Measurements from ENCODE around the gene RPP25L. TPM values are rescaled to one million over a fixed set of nuclear protein-coding genes. Genes with fewer than 3 reads are reported as not detected.

Gene RPP25L
- total RNA-seq, 2 experiments from 2014 or later = 22.7 to 26.8 TPM

GRCh38 chr9:34599546-34599945 is 12.4 kb downstream of the RPP25L start:
- no peaks in the 10 kb centered on the region for H3K36me3 Mint-ChIP-seq (ENCODE audit: low read depth)
- H3K9me3 Mint-ChIP-seq = no peaks in the 10 kb centered on the region
- ChIA-PET CTCF (interaction anchor here (1.2 kb wide), 1 partner anchor 49 kb away, joined by 3 read pairs; no protein-coding TSS in a partner anchor), POLR2A (no interaction called here)
- no peak for DNase-seq
- peaks cover 15% of the 10 kb centered on the region for H3K27me3 Mint-ChIP-seq
- no peak overlapping the region for H3K27ac Mint-ChIP-seq
- H3K4me3 Mint-ChIP-seq = no peak overlapping the region
- H3K4me1 Mint-ChIP-seq = no peaks in the 10 kb centered on the region

- peaks cover 57% of the 10 kb centered on the region for H3K27me3 Mint-ChIP-seq
- H3K9me3 Mint-ChIP-seq = no peaks in the 10 kb centered on the region
- no peak overlapping the region for H3K27ac Mint-ChIP-seq
- H3K4me1 Mint-ChIP-seq = peaks cover 27% of the 10 kb centered on the region
- no peak for DNase-seq
- H3K36me3 Mint-ChIP-seq (ENCODE audit: low read depth) = no peaks in the 10 kb centered on the region
- ChIA-PET POLR2A (no interaction called here), CTCF (no interaction called here)
- no peak overlapping the region for H3K4me3 Mint-ChIP-seq
Measured at GRCh38 chr9:34594177-34594576, 17.7 kb downstream of the RPP25L start.

- DNase-seq = no peak
- H3K36me3 Mint-ChIP-seq (ENCODE audit: low read depth) = no peaks in the 10 kb centered on the region
- peaks cover 31% of the 10 kb centered on the region for H3K4me1 Mint-ChIP-seq
- H3K27ac Mint-ChIP-seq = no peak overlapping the region
- peak overlapping the region; percentile 26 for H3K4me3 Mint-ChIP-seq
- ChIA-PET CTCF (interaction anchor here (1.0 kb wide), 2 partner anchors 24 to 63 kb away, joined by 3 read pairs; no protein-coding TSS in a partner anchor), POLR2A (no interaction called here)
- H3K27me3 Mint-ChIP-seq = peaks cover 67% of the 10 kb centered on the region
- H3K9me3 Mint-ChIP-seq = no peaks in the 10 kb centered on the region
Measured at GRCh38 chr9:34592895-34593601, 18.8 kb downstream of the RPP25L start.

- peak overlapping the region; percentile 57 for H3K4me3 Mint-ChIP-seq
Measured at GRCh38 chr9:34591917-34592866, 19.7 kb downstream of the RPP25L start.

GRCh38 chr9:34591248-34591916 is 20.5 kb downstream of the RPP25L start:
- Mint-ChIP-seq H3K4me3 (peak overlapping the region; percentile 57), H3K4me1 (peaks cover 31% of the 10 kb centered on the region), H3K27ac (no peak overlapping the region), H3K36me3 (ENCODE audit: low read depth) (no peaks in the 10 kb centered on the region), H3K27me3 (peaks cover 75% of the 10 kb centered on the region), H3K9me3 (no peaks in the 10 kb centered on the region)
- ChIA-PET CTCF (interaction anchor here (0.6 to 2.3 kb wide), 23 partner anchors 9 to 216 kb away, joined by 3 to 9 read pairs (median 3); partner anchors contain the start of genes DCTN3 and SIGMAR1), POLR2A (no interaction called here)
- DNase-seq = peak; percentile 76

More at GRCh38 chr9:34591917-34592866, 19.7 kb downstream of the RPP25L start:
- Mint-ChIP-seq H3K9me3 (no peaks in the 10 kb centered on the region), H3K4me1 (peaks cover 31% of the 10 kb centered on the region), H3K27ac (no peak overlapping the region), H3K27me3 (peaks cover 70% of the 10 kb centered on the region), H3K36me3 (ENCODE audit: low read depth) (no peaks in the 10 kb centered on the region)
- ChIA-PET POLR2A (no interaction called here), CTCF (interaction anchor here (0.6 to 2.3 kb wide), 25 partner anchors 9 to 216 kb away, joined by 3 to 9 read pairs (median 3); partner anchors contain the start of genes DCTN3 and SIGMAR1)
- no peak for DNase-seq

GRCh38 chr9:34590381-34591247 is 21.3 kb downstream of the RPP25L start:
- Mint-ChIP-seq H3K4me1 (peaks cover 31% of the 10 kb centered on the region), H3K4me3 (peak overlapping the region; percentile 57), H3K36me3 (ENCODE audit: low read depth) (no peaks in the 10 kb centered on the region), H3K9me3 (no peaks in the 10 kb centered on the region), H3K27ac (no peak overlapping the region), H3K27me3 (peaks cover 78% of the 10 kb centered on the region)
- ChIA-PET POLR2A (no interaction called here), CTCF (interaction anchor here (0.6 to 2.3 kb wide), 10 partner anchors 13 to 187 kb away, joined by 3 to 7 read pairs (median 4); no protein-coding TSS in a partner anchor)
- DNase-seq = no peak

GRCh38 chr9:34589636-34590380 is 22.1 kb downstream of the RPP25L start, which contains the start of gene CNTFR:
Gene CNTFR, minus strand, starts transcription at chr9:34589724. Its CDS starts 20,743 bp downstream, at chr9:34568981.
- H3K4me3 Mint-ChIP-seq = peak within 1 kb of the TSS; percentile 57
- peaks cover 84% of the 10 kb centered on the region for H3K27me3 Mint-ChIP-seq
- no peak for DNase-seq
- H3K4me1 Mint-ChIP-seq = peaks cover 31% of the 10 kb centered on the region
- H3K9me3 Mint-ChIP-seq = no peaks in the 10 kb centered on the region
- CTCF ChIA-PET = no interaction called here
- POLR2A ChIA-PET = no interaction called here
- H3K36me3 Mint-ChIP-seq (ENCODE audit: low read depth) = no peaks in the 10 kb centered on the region
- no peak within 1 kb of the TSS for H3K27ac Mint-ChIP-seq

- peaks cover 31% of the 10 kb centered on the region for H3K4me1 Mint-ChIP-seq
Measured at GRCh38 chr9:34588671-34589635, 22.9 kb downstream of the RPP25L start.

GRCh38 chr9:34587271-34587670 is 24.6 kb downstream of the RPP25L start:
- peaks cover 27% of the 10 kb centered on the region for H3K4me1 Mint-ChIP-seq
- no peaks in the 10 kb centered on the region for H3K36me3 Mint-ChIP-seq (ENCODE audit: low read depth)
- POLR2A ChIA-PET = no interaction called here
- H3K9me3 Mint-ChIP-seq = no peaks in the 10 kb centered on the region
- no peak overlapping the region for H3K27ac Mint-ChIP-seq
- CTCF ChIA-PET = interaction anchor here (1.1 to 2.2 kb wide), 3 partner anchors 16 to 183 kb away, joined by 3 to 7 read pairs (median 4); no protein-coding TSS in a partner anchor
- no peak overlapping the region for H3K4me3 Mint-ChIP-seq
- DNase-seq = no peak
- H3K27me3 Mint-ChIP-seq = peaks cover 79% of the 10 kb centered on the region

More at GRCh38 chr9:34588671-34589635, 22.9 kb downstream of the RPP25L start:
- Mint-ChIP-seq H3K4me3 (peak overlapping the region; percentile 56), H3K27ac (no peak overlapping the region), H3K9me3 (no peaks in the 10 kb centered on the region), H3K36me3 (ENCODE audit: low read depth) (no peaks in the 10 kb centered on the region), H3K27me3 (peaks cover 88% of the 10 kb centered on the region)
- DNase-seq = no peak
- ChIA-PET POLR2A (no interaction called here), CTCF (interaction anchor here (0.7 to 2.2 kb wide), 2 partner anchors 185 to 1124 kb away, joined by 3 to 7 read pairs; no protein-coding TSS in a partner anchor)

GRCh38 chr9:34585946-34586669 is 25.8 kb downstream of the RPP25L start:
- no peak for DNase-seq
- H3K4me3 Mint-ChIP-seq = no peak overlapping the region
- ChIA-PET POLR2A (no interaction called here), CTCF (interaction anchor here (1.4 kb wide), 1 partner anchor 17 kb away, joined by 4 read pairs; no protein-coding TSS in a partner anchor)
- peaks cover 17% of the 10 kb centered on the region for H3K4me1 Mint-ChIP-seq
- H3K27ac Mint-ChIP-seq = no peak overlapping the region
- no peaks in the 10 kb centered on the region for H3K36me3 Mint-ChIP-seq (ENCODE audit: low read depth)
- peaks cover 74% of the 10 kb centered on the region for H3K27me3 Mint-ChIP-seq
- H3K9me3 Mint-ChIP-seq = no peaks in the 10 kb centered on the region
